ENCODE results near the gene GNG3. TPM values are rescaled to one million over a fixed set of nuclear protein-coding genes. Genes with fewer than 3 reads are reported as not detected.

Gene GNG3
- total RNA-seq, 1 donor = not detected

DNA sequence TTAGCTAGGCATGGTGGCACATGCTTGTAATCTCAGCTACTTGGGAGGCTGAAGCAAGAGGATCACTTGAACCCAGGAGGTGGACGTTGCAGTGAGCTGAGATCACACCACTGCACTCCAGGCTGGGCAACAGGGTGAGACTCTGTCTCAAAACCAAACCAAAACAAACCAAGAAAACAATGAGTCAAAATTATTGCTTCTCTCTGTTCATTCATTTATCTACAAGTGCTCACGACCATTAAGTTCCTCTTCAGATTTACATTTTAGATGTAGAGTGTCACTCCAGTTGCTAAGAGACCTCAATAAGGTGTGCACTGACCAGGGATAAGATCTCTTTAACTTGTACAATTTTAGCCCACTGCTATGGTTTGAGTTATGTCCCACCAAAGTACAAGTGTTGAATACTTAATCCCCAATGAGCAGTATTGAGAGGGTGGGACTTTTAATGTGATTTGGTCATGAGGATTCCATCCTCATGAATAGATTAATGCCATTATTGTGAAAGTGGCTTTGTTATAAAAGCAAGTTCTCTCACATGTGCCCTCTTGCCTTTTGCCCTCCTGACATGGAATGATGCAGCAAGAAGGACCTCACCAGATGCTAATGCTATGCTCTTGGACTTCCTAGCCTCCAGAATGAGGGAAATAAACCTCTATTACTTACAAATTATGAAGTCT is 12.0 kb downstream of the GNG3 start:
- TF ChIP-seq, protein P1, sequence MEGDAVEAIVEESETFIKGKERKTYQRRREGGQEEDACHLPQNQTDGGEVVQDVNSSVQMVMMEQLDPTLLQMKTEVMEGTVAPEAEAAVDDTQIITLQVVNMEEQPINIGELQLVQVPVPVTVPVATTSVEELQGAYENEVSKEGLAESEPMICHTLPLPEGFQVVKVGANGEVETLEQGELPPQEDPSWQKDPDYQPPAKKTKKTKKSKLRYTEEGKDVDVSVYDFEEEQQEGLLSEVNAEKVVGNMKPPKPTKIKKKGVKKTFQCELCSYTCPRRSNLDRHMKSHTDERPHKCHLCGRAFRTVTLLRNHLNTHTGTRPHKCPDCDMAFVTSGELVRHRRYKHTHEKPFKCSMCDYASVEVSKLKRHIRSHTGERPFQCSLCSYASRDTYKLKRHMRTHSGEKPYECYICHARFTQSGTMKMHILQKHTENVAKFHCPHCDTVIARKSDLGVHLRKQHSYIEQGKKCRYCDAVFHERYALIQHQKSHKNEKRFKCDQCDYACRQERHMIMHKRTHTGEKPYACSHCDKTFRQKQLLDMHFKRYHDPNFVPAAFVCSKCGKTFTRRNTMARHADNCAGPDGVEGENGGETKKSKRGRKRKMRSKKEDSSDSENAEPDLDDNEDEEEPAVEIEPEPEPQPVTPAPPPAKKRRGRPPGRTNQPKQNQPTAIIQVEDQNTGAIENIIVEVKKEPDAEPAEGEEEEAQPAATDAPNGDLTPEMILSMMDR (IDR thresholded peaks at IDR 0.05; ENCODE audit: insufficient read depth, low read length) = no peak
- H3K4me3 ChIP-seq (ENCODE audit: low read depth, low read length) = no peak overlapping the region
- no peak for DNase-seq (ENCODE audit: low read depth)

DNA sequence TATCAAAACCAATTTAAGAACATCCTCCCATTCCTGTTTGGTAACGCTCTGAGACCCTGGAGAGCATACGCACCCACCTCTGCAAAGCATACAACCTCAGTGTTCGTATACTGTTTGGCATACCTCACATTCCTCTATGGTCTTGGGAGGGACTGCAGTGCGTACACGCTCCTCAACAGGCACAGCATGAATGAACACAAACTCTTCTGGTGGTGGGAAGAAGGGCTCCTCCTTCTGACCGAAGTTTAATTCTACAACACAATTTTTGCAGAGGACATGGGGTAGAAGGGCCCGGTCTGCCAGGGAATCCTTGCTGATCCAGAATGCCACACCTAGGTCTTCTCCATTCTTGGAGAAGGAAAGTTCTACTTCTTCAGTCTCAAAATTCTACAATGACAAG is 14.5 kb downstream of the GNG3 start:
- peak; percentile 33 for DNase-seq (ENCODE audit: low read depth)
- H3K4me3 ChIP-seq (ENCODE audit: low read depth, low read length) = no peak overlapping the region
- TF ChIP-seq, protein P1 (IDR thresholded peaks at IDR 0.05; ENCODE audit: insufficient read depth, low read length) = peak; percentile 16

DNA sequence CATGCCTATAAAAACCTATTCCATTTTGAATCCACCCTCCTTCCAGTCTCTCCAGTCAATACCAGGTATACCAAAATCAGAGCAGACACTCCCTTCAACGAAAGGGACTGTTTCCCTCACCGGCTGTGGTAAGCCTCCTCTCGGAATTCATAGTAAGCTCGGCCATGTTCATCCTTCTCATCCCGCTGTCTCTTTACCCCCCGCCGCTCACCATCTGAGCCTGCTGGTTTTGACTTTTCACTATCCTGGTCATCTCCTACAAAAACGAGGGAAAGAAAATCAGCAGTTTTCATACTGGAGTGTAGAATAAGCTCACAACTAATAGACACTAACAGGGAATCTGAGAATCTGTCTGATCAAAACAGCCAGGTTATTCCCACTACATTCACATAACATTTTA is 16.7 kb downstream of the GNG3 start:
- no peak for DNase-seq (ENCODE audit: low read depth)
- TF ChIP-seq, protein P1 (IDR thresholded peaks at IDR 0.05; ENCODE audit: insufficient read depth, low read length) = no peak
- peak overlapping the region; percentile 84 for H3K4me3 ChIP-seq (ENCODE audit: low read depth, low read length)

DNA sequence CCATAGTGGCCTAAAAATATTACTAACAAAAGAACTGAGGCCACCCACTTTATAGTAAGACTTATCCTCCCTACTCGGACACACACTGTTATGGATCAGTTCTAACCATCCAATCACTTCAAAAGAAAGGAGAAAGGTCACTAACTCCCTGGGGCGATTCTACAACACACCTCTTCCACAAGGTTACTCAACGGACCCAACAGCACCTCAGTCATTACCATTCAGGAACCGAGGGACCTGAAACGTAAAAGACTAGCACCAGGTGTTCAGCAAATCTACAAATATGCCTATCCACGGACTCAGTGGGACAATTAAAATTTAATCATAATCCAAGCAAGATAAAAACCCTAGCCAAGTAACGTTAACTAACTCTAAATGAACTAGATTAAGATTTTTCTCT is 18.2 kb downstream of the GNG3 start:
- peak overlapping the region; percentile 84 for H3K4me3 ChIP-seq (ENCODE audit: low read depth, low read length)
- TF ChIP-seq, protein P1 (IDR thresholded peaks at IDR 0.05; ENCODE audit: insufficient read depth, low read length) = no peak
- no peak for DNase-seq (ENCODE audit: low read depth)

DNA sequence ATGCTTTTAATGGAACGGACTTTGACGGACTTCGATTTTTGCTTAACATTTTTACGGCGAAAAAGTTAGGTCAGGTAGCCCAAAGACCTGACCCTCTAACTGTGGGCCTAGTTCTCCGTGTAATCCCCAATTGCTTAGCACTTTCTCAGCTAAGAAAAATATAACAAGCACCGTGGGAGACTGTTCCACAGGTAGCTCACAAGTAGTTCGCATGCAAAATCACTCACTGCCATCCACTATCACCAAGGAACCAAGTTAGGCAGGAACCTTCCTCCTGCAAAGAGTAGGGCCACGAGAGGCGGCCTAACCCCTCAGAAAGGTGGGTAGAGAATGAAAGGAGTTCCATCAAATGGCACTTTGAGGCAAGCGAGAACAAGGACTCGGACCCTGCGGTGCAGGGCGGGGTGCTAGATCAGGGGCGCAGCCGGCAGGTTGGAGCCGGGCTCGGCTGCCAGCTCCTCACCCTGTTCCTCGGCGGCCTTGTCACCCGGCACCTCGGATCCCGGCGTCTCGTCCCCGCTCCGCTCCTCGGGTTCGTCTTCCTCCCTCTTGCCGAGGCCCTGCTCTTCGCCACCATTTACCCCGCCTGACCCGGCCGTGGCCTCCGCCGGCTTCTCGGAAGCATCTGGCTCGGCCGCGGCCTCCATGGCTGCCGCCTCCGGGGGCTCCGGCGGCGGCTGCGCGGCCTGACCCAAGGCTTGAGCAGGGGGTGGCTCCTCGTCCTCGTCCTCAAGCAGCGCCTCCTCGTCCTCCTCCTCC is 18.9 kb downstream of the GNG3 start:
- peak overlapping the region; percentile 84 for H3K4me3 ChIP-seq (ENCODE audit: low read depth, low read length)
- no peak for DNase-seq (ENCODE audit: low read depth)
- TF ChIP-seq, protein P1 (IDR thresholded peaks at IDR 0.05; ENCODE audit: insufficient read depth, low read length) = no peak

DNA sequence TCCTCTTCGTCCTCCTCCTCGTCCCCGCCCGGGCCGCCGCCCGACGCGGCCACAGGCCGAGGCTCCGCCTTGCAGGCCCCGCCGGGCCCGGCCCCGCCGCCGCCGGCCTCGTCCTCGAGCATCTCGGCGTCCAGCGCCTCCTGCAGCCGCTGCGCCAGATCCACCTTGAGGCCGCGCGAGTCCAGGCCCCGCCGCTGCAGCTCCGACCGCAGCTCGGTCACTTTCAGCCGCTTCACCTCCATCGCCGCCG is 19.4 kb downstream of the GNG3 start:
- DNase-seq (ENCODE audit: low read depth) = no peak
- TF ChIP-seq, protein P1 (IDR thresholded peaks at IDR 0.05; ENCODE audit: insufficient read depth, low read length) = no peak

More for the DNA sequence above, 19.4 kb downstream of the GNG3 start:
- peak overlapping the region; percentile 84 for H3K4me3 ChIP-seq (ENCODE audit: low read depth, low read length)

All from fibroblast of the aortic adventitia (primary cell).